Vagina (tissue), 2 donors: ENCODE data around the gene RNASE8. TPM values are rescaled to one million over a fixed set of nuclear protein-coding genes. Genes with fewer than 3 reads are reported as not detected.

Experiments
- DNase-seq, 2 donors: peaks; one replicate each; pipeline ENCODE4 v3.0.0-alpha.2; 2017; ENCODE audit errors: extremely low spot score in 2 of 2
- H3K27ac ChIP-seq: fragments of 200-600 bp; sonication (generic); one replicate; pipeline ENCODE4 v1.5.1; 2019
- H3K27me3 ChIP-seq: fragments of 200-600 bp; sonication (generic); one replicate; pipeline ENCODE4 v1.5.1; 2019
- H3K36me3 ChIP-seq, 2 donors: fragments of 200-600 bp; sonication (generic); one replicate each; pipeline ENCODE4 v1.5.1; 2017 to 2019
- H3K4me1 ChIP-seq: fragments of 200-600 bp; sonication (generic); one replicate; pipeline ENCODE4 v1.5.1; 2019
- H3K4me3 ChIP-seq, 2 donors: fragments of 200-600 bp; sonication (generic); 1 replicate in 1 of 2; 2 replicates in 1 of 2; pipeline ENCODE4 v1.5.1; 2016 to 2019
- H3K9me3 ChIP-seq: fragments of 200-600 bp; sonication (generic); one replicate; pipeline ENCODE4 v1.5.1; 2019
- CTCF ChIP-seq, 3 experiments: fragments of 450-650 bp in 2 of 3; fragments of 200-600 bp in 1 of 3; sonication (generic) in 1 of 3; IDR thresholded peaks; one replicate each; pipeline ENCODE4 v1.5.1; 2017 to 2019; ENCODE audit warnings: antibody characterized with exemption in 3 of 3, mild to moderate bottlenecking in 2 of 3, moderate library complexity in 2 of 3
- POLR2A ChIP-seq, 2 donors: fragments of 450-650 bp; IDR thresholded peaks; one replicate each; pipeline ENCODE4 v1.6.1; 2017; ENCODE audit warnings: antibody characterized with exemption in 2 of 2, mild to moderate bottlenecking in 2 of 2, moderate library complexity in 2 of 2
- POLR2AphosphoS5 ChIP-seq, 2 donors: sonication (generic); formaldehyde crosslinking; IDR thresholded peaks; one replicate each; pipeline ENCODE4 v1.9.0; 2017; ENCODE audit warnings: antibody characterized with exemption in 2 of 2, mild to moderate bottlenecking in 2 of 2, low read depth in 1 of 2; ENCODE audit not compliant: insufficient read depth in 1 of 2
- intact Hi-C: fragments of 100-400 bp; cut with DNase I; formaldehyde crosslinking; loops from one replicate; pipeline ENCODE4 v1.15.1; 2023
- microRNA-seq: library from miRNA; unstranded; fragments of <30 nt; microRNA quantifications from one replicate; pipeline ENCODE4, GENCODE V29; 2017; ENCODE audit warnings: borderline number of aligned reads, borderline replicate concordance
- total RNA-seq: library from RNA; depleted of rRNA; stranded (reverse); fragments of >200 nt; gene quantifications from one replicate; pipeline ENCODE4 v1.2.3, GENCODE V29; 2016

RNASE8 gene
- total RNA-seq, 1 donor from 2014 or later: not detected

GRCh38 chr14:21106498-21107282, 49.1 kb downstream of the RNASE8 start:
- Histone ChIP-seq H3K4me3 (no peak overlapping the region), H3K36me3 (no peaks in the 10 kb centered on the region), H3K27me3 (no peaks in the 10 kb centered on the region), H3K9me3 (no peaks in the 10 kb centered on the region), H3K27ac (peak overlapping the region; percentile 99), H3K4me1 (peaks cover 39% of the 10 kb centered on the region)
- intact Hi-C loops: no loop called here
- DNase-seq: no peak
- peak; percentile 42 to 90 (median 81) for TF ChIP-seq CTCF (IDR thresholded peaks at IDR 0.05)
- no peak for TF ChIP-seq POLR2A (IDR thresholded peaks at IDR 0.05)
- peak in 1 of 2 donors; percentile 46 for TF ChIP-seq POLR2AphosphoS5 (IDR thresholded peaks at IDR 0.05; ENCODE audit: insufficient read depth in 1 of 2, low read depth in 1 of 2)

GRCh38 chr14:21107283-21107800, 49.7 kb downstream of the RNASE8 start:
- TF ChIP-seq POLR2AphosphoS5 (IDR thresholded peaks at IDR 0.05; ENCODE audit: insufficient read depth in 1 of 2, low read depth in 1 of 2) (peak; percentile 6 to 25), CTCF (IDR thresholded peaks at IDR 0.05) (no peak)
- Histone ChIP-seq H3K27ac (peak overlapping the region; percentile 99), H3K9me3 (no peaks in the 10 kb centered on the region), H3K36me3 (no peaks in the 10 kb centered on the region), H3K4me3 (no peak overlapping the region), H3K27me3 (no peaks in the 10 kb centered on the region), H3K4me1 (peaks cover 39% of the 10 kb centered on the region)
- intact Hi-C loops: no loop called here
- DNase-seq: no peak

Small RNA genes lying within 50 kb of the gene (microRNA-seq; reads per million reads assigned to microRNA genes)
- not detected for gene MIR6717

Other genes starting within 250 kb of the RNASE8 start
- not detected for gene RNASE3, start 166.4 kb upstream of the RNASE8 start, total RNA-seq
- 1.5 TPM for gene RNASE2, start 102.3 kb upstream of the RNASE8 start, total RNA-seq
- 77.1 TPM for gene METTL17, start 67.8 kb upstream of the RNASE8 start, total RNA-seq
- gene SLC39A2, start 58.5 kb upstream of the RNASE8 start, total RNA-seq: 5.4 TPM
- 307 TPM for gene NDRG2, start 32.8 kb upstream of the RNASE8 start, total RNA-seq
- gene TPPP2, start 27.6 kb upstream of the RNASE8 start, total RNA-seq: not detected
- not detected for gene RNASE13, start 23.0 kb upstream of the RNASE8 start, total RNA-seq
- 18.2 TPM for gene RNASE7, start 15.5 kb upstream of the RNASE8 start, total RNA-seq
- 36.3 TPM for gene ARHGEF40, start 12.5 kb downstream of the RNASE8 start, total RNA-seq
- 69.2 TPM for gene ZNF219, start 40.8 kb downstream of the RNASE8 start, total RNA-seq
- not detected for gene TMEM253, start 43.2 kb downstream of the RNASE8 start, total RNA-seq
- not detected for gene OR5AU1, start 98.2 kb downstream of the RNASE8 start, total RNA-seq
- 345 TPM for gene HNRNPC, start 211.6 kb downstream of the RNASE8 start, total RNA-seq
- not detected for gene RPGRIP1, start 222.3 kb downstream of the RNASE8 start, total RNA-seq